ENCODE results near the gene LIFR.
"Not testable (repeated sequence)": the region's sequence is repeated elsewhere in the genome, so short reads cannot be mapped to it uniquely, and the experiment has no call there.

Gene LIFR

DNA sequence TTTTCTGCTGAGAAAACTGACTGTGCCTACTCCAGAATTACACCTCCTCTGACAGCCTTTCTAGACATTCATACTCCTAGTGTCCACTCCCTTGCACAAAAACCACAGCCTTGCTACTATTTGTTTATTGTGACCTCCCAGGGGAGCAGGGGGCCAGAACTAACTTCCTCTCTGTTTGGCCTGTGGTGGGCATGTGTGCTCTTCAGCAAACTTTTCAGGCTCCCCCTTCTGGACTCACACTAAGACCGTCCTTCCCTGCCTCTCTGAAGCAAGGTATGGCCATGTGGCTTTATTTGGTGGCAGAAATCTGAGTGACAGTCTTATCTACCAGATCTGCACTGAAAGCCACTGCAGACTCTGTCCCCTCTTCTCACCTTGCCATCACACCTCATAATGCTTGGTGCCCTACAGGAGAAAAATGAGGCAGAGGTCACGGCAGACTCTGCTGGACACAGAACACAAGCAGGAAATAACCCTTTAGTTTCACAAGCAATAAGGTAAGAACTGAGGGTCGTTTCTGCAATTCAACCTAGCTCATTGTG lies 28.2 kb downstream of the LIFR start:
- no peak overlapping the region for H3K4me3 ChIP-seq (ENCODE audit: control insufficient read depth, low read depth, low read length)
- TF ChIP-seq, protein P1, sequence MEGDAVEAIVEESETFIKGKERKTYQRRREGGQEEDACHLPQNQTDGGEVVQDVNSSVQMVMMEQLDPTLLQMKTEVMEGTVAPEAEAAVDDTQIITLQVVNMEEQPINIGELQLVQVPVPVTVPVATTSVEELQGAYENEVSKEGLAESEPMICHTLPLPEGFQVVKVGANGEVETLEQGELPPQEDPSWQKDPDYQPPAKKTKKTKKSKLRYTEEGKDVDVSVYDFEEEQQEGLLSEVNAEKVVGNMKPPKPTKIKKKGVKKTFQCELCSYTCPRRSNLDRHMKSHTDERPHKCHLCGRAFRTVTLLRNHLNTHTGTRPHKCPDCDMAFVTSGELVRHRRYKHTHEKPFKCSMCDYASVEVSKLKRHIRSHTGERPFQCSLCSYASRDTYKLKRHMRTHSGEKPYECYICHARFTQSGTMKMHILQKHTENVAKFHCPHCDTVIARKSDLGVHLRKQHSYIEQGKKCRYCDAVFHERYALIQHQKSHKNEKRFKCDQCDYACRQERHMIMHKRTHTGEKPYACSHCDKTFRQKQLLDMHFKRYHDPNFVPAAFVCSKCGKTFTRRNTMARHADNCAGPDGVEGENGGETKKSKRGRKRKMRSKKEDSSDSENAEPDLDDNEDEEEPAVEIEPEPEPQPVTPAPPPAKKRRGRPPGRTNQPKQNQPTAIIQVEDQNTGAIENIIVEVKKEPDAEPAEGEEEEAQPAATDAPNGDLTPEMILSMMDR (conservative IDR thresholded peaks at IDR 0.05; ENCODE audit: control insufficient read depth, insufficient read depth, low read depth, low read length), result no peak
- no peak for DNase-seq (ENCODE audit: low read depth)

DNA sequence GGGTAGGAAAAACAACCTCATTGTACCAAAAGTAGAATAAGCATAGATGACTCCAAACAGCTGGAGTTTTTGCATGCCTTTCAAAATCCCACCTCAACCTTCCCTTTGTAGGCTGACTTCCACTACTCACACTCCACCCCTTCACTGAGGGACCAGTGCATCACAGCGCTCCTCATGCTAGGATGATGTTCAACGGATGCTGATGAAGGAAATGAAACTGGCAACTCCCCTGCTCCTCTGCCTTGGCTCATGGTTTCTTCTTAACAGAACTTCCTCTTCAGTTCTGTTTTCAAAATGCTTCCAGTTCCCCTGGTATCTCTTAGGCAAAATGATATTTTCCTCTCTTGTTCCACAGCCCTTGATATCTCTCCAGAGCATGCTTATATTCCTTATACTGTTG lies 29.0 kb downstream of the LIFR start:
- DNase-seq (ENCODE audit: low read depth), result no peak
- TF ChIP-seq, protein P1 (conservative IDR thresholded peaks at IDR 0.05; ENCODE audit: control insufficient read depth, insufficient read depth, low read depth, low read length), result no peak
- no peak overlapping the region for H3K4me3 ChIP-seq (ENCODE audit: control insufficient read depth, low read depth, low read length)

DNA sequence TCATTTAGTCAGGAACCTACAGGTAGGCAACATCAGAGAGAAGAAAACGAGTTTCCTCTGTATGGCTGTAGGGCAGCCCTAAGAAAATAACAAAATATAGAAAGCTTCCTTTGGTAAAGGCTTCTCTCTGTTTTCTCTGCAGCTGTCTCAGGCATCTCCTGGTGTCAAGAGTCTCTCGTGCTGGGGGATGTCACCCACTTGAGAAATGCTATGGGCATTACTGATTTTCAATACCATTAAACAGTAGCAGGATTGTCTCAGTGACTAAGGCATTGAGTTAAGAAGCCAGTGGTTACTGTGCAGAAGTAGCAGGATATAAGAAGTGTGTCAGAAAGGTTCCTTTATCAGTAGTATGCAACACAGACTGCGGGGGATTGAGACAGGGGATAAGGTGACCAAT lies 32.4 kb downstream of the LIFR start:
- TF ChIP-seq, protein P1 (conservative IDR thresholded peaks at IDR 0.05; ENCODE audit: control insufficient read depth, insufficient read depth, low read depth, low read length), result no peak
- H3K4me3 ChIP-seq (ENCODE audit: control insufficient read depth, low read depth, low read length), result no peak overlapping the region
- no peak for DNase-seq (ENCODE audit: low read depth)

DNA sequence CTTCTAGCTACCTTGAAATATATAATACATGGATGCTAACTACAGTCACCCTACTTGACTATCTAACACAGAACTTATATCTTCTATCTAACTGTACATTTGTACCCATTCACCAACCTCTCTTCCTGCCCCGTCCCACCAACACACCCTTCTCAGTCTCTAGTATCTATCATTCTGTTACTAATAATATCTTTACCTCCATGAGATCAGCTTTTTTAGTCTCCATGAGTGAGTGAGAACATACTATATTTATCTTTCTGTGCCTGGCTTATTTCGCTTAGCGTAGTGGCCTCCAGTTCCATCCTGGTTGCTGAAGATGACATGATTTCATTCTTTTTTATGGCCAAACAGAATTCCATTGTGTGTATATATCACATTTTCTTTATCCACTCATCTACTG lies 37.0 kb downstream of the LIFR start:
- DNase-seq (ENCODE audit: low read depth), result no peak
- no peak overlapping the region for H3K4me3 ChIP-seq (ENCODE audit: control insufficient read depth, low read depth, low read length)
- TF ChIP-seq, protein P1 (conservative IDR thresholded peaks at IDR 0.05; ENCODE audit: control insufficient read depth, insufficient read depth, low read depth, low read length), result no peak

DNA sequence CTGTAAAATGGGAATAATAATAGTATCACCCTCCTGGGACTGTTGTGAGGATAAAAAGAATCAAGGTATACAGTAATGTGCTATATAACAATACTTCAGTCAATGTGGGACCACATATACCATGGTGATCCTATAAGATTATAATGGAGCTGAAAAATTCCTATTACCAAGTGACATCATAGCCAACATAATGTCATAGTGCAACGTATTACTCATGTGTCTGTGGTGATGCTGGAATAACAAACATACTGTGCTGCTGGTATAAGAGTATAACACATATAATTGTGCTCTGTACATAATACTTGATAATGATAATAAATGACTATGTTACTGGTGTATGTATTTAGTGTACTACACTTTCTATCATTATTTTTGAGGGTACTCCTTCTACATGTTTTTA lies 38.1 kb downstream of the LIFR start:
- TF ChIP-seq, protein P1 (conservative IDR thresholded peaks at IDR 0.05; ENCODE audit: control insufficient read depth, insufficient read depth, low read depth, low read length), result no peak
- DNase-seq (ENCODE audit: low read depth), result peak; percentile 31

DNA sequence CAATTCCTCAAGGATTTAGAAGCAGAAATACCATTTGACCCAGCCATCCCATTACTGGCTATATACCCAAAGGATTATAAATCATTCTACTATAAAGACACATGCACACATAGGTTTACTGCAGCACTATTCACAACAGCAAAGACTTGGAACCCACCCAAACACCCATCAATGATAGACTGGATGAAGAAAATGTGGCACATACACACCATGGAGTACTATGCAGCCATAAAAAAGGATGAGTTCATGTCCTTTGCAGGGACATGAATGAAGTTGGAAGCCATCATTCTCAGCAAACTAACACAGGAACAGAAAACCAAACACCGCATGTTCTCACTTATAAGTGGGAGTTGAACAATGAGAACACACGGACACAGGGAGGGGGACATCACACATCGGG lies 39.8 kb downstream of the LIFR start:
- H3K4me3 ChIP-seq (ENCODE audit: control insufficient read depth, low read depth, low read length); DNase-seq (ENCODE audit: low read depth): not testable (repeated sequence)

More for the DNA sequence above, 38.1 kb downstream of the LIFR start:
- H3K4me3 ChIP-seq (ENCODE audit: control insufficient read depth, low read depth, low read length), result no peak overlapping the region

DNA sequence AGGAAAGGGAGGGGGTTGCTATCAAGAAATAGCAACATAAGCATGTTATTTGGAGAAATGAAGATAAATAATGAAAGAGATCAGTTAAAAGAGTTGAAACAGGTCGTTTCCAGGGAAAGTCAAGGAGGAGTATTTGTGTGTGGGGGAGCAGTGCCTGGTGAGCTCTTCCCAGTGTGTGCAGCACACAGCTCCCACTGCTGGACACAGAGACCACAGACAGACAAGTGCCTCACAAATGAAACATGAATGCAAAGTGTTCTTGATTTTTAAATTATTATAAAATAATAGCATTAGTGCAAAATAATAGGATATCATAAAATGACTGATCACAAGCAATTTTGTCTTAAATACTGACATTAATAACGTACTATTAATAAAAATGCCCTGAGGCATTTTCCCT lies 40.8 kb downstream of the LIFR start:
- no peak overlapping the region for H3K4me3 ChIP-seq (ENCODE audit: control insufficient read depth, low read depth, low read length)
- peak; percentile 49 for DNase-seq (ENCODE audit: low read depth)
- TF ChIP-seq, protein P1 (conservative IDR thresholded peaks at IDR 0.05; ENCODE audit: control insufficient read depth, insufficient read depth, low read depth, low read length), result peak; percentile 59
